Loucy (cell line): ENCODE data around the gene MYCBP2.

ENCODE experiments used
- EZH2phosphoT487 ChIP-seq: fragments of 200-600 bp; IDR thresholded peaks from 2 replicates; pipeline ENCODE4 v1.6.1; 2018; ENCODE audit warnings: antibody characterized with exemption, mild to moderate bottlenecking, moderate library complexity, borderline replicate concordance
- TF ChIP-seq, protein P1 (sequence below): fragments of 200-600 bp; sonication (generic); conservative IDR thresholded peaks from 2 replicates; pipeline ENCODE4 v1.5.1; 2014; ENCODE audit warnings: mild to moderate bottlenecking, antibody characterized with exemption, low read length

DNA sequence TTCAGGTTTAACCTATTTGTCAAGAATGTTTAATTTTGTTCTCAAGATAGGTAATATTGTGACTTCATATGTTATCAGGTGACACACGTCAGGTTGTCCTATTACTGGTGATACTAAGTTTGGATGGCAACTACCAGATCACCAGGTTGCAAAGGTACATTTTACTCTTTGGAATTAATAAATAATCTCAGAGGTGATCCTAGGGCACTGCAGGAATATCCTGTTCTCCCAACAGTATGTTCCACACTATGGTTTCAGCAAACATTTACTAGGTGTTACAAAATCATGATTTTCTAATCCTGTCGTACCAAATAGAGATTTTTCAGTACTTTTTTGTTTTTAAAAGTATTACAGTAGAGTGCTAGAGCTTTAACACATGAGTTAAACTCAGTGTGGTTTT is 29.3 kb upstream of the MYCBP2 start:
- TF ChIP-seq, protein P1, sequence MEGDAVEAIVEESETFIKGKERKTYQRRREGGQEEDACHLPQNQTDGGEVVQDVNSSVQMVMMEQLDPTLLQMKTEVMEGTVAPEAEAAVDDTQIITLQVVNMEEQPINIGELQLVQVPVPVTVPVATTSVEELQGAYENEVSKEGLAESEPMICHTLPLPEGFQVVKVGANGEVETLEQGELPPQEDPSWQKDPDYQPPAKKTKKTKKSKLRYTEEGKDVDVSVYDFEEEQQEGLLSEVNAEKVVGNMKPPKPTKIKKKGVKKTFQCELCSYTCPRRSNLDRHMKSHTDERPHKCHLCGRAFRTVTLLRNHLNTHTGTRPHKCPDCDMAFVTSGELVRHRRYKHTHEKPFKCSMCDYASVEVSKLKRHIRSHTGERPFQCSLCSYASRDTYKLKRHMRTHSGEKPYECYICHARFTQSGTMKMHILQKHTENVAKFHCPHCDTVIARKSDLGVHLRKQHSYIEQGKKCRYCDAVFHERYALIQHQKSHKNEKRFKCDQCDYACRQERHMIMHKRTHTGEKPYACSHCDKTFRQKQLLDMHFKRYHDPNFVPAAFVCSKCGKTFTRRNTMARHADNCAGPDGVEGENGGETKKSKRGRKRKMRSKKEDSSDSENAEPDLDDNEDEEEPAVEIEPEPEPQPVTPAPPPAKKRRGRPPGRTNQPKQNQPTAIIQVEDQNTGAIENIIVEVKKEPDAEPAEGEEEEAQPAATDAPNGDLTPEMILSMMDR = no peak
- no peak for TF ChIP-seq EZH2phosphoT487
